Hepatocyte (in vitro differentiated cells): Measurements from ENCODE around the gene SUGCT.

Source experiments
- CTCF ChIP-seq: fragments of 200-600 bp; sonication (generic); IDR thresholded peaks from 2 replicates; pipeline ENCODE4 v1.5.1; 2016; ENCODE audit warnings: antibody characterized with exemption, mild to moderate bottlenecking; ENCODE audit not compliant: poor library complexity
- EZH2 ChIP-seq: fragments of 200-600 bp; sonication (generic); IDR thresholded peaks from 2 replicates; pipeline ENCODE4 v1.6.1; 2016; ENCODE audit warnings: antibody characterized with exemption, mild to moderate bottlenecking, borderline replicate concordance
- EZH2phosphoT487 ChIP-seq: fragments of 200-600 bp; sonication (generic); IDR thresholded peaks from one replicate; pipeline ENCODE4 v1.6.1; 2018; ENCODE audit warnings: antibody characterized with exemption, mild to moderate bottlenecking, low read depth, moderate library complexity; ENCODE audit not compliant: unreplicated experiment, severe bottlenecking

DNA sequence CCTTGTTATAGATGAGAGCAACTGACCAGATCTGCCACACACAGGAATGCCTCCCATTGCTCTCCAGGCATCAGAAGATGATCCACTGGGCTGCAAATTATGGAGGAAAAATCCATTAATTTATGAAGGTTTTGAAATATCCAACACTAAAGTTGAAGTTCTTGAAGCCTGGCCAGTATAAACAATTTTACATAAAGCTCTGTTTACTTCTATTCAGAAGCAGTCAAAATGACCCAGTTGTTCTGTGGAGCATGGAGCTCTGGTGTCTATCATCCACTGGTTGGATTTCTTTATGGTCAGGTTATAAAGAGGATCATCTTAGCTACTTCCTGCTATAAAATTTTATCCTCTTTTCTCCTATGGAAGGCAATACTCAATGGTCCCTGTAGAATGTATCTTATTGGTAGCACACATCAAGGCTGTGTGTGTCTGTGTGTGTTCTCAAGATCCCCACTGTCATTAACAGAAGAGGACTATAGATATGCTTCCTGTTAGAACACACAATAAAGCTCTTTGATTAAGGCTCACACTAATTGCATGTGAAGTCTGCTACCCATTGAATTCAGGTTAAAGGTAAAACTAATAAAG lies 747.4 kb downstream of the SUGCT start:
- TF ChIP-seq CTCF (no peak), EZH2phosphoT487 (no peak), EZH2 (no peak)
